NOMO-1 (cell line): Measurements from ENCODE around the gene ZCCHC7.

Source experiments
- DNase-seq, 2 experiments: peaks; one replicate each; lab custom pipeline; 2025; ENCODE audit not compliant: unreplicated experiment in 2 of 2; lab: John Stamatoyannopoulos, UW

The ZCCHC7 gene

GRCh38 chr9:37243588-37244345, 123.4 kb downstream of the ZCCHC7 start:
- no peak for DNase-seq

- DNase-seq = no peak
These were observed 126.5 kb downstream of the ZCCHC7 start for GRCh38 chr9:37246826-37247225.

GRCh38 chr9:37248651-37249163, 128.3 kb downstream of the ZCCHC7 start:
- DNase-seq = no peak

- DNase-seq = no peak
These were observed 131.1 kb downstream of the ZCCHC7 start for GRCh38 chr9:37251452-37251851.

GRCh38 chr9:37253377-37253937, 133.1 kb downstream of the ZCCHC7 start:
- DNase-seq = no peak

GRCh38 chr9:37255187-37255586, 134.8 kb downstream of the ZCCHC7 start:
- DNase-seq = no peak

- no peak for DNase-seq
These were observed 135.8 kb downstream of the ZCCHC7 start for GRCh38 chr9:37255944-37256862.

- DNase-seq = no peak
These were observed 139.6 kb downstream of the ZCCHC7 start for GRCh38 chr9:37259951-37260350.

GRCh38 chr9:37262410-37262809, 142.0 kb downstream of the ZCCHC7 start:
- no peak for DNase-seq

- DNase-seq = no peak
These were observed 144.2 kb downstream of the ZCCHC7 start for GRCh38 chr9:37264539-37264938.

GRCh38 chr9:37266630-37267029, 146.3 kb downstream of the ZCCHC7 start:
- no peak for DNase-seq

- no peak for DNase-seq
These were observed 148.8 kb downstream of the ZCCHC7 start for GRCh38 chr9:37269221-37269620.

- no peak for DNase-seq
These were observed 151.3 kb downstream of the ZCCHC7 start for GRCh38 chr9:37271679-37272078.

GRCh38 chr9:37273595-37273994, 153.2 kb downstream of the ZCCHC7 start:
- DNase-seq = no peak

GRCh38 chr9:37281541-37281940, 161.2 kb downstream of the ZCCHC7 start:
- DNase-seq = no peak

- DNase-seq = no peak
These were observed 163.5 kb downstream of the ZCCHC7 start for GRCh38 chr9:37283730-37284325.

- no peak for DNase-seq
These were observed 164.3 kb downstream of the ZCCHC7 start for GRCh38 chr9:37284636-37285035.

- DNase-seq = no peak
These were observed 166.3 kb downstream of the ZCCHC7 start for GRCh38 chr9:37286530-37287175.

GRCh38 chr9:37287317-37287716, 166.9 kb downstream of the ZCCHC7 start:
- no peak for DNase-seq

- no peak for DNase-seq
These were observed 169.3 kb downstream of the ZCCHC7 start for GRCh38 chr9:37289631-37290030.
